Activated T-cell treated with anti-CD3 and anti-CD28 coated beads, Interleukin-2, amount 50 U/mL, for 1 hour (primary cell): ENCODE measurements around the gene ZNF154.
"Not testable (repeated sequence)": the region's sequence is repeated elsewhere in the genome, so short reads cannot be mapped to it uniquely, and the experiment has no call there.

Experiments used
- DNase-seq: peaks from one replicate; pipeline ENCODE4 v3.0.0-alpha.2; 2020

Gene ZNF154

DNA sequence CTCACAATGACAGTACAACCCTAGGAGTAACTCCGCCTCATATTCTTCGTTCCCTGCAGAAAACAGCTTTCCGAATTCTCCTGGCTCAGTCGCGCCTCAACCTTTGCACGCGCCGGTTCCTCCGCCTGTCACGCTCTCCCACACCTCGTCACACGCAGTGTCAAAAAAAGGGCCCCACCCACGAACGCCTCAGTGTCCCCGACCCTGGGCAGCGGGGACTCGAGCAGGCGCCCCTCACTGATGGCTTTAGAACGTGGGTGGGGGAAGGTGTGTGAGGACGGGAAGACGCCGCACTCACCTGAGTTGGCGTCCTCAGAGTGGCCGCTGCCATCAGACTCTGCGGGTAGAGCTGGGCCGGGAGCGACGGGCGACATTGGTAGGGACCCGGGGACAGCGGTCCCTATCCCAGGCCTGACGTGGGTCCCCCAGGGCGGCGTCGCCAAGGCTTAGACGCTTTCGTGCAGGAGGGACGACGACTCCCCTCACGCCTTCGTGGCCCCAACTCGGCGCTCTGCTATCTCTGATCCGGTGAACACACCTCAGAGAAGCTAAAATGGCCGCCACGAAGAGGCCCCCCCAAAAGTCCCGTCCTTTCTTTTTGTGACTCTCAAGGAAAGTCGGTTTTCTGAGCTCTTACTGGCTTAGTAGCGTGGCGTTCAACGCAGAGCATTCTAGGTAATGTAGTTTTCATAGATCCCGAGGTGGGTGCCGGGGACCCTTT is at the start of gene ZNF154:
Gene ZNF154, minus strand, starts transcription at position 564 of the 721 bp plus-strand sequence. Its CDS starts 233 bp downstream, at position 331.
- DNase-seq, result peak; percentile 42

DNA sequence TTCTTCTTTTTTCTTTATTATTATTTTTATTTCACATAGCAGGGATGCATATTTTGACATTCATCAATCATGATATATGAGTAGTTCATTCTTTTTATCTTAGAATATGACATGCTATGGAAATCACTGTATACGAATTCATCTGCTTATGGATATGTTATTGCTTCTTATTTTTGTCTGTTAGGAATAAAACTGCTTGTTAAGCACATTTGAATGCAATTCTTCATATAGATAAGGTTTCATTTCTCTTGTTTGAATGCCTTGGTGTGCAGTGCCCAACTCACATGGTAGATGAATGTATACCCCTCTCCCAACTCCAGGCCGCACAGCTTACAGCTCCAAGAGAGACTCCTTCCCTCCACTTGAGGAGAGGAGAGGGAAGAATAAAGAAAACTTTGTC is 48.9 kb upstream of the ZNF154 start:
- no peak for DNase-seq

DNA sequence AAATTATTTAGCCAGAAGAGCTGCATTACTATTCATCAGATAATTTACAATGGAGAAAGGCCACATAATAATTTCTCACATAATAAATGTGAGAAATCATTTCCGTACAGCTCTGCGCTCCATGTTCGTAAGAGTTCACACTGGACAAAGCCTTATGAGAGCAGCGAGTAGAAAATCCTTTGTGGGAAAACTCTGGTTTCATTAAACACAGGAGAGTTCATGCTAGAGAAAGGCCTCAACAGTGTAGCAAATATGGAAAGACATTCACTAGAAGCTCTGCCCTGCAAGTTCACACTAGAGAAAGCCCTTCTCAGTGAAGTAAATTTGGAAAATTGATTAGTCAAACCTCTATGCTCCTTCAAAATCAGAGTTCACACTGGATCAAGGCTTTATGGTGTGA is 46.0 kb upstream of the ZNF154 start:
- DNase-seq, result no peak

DNA sequence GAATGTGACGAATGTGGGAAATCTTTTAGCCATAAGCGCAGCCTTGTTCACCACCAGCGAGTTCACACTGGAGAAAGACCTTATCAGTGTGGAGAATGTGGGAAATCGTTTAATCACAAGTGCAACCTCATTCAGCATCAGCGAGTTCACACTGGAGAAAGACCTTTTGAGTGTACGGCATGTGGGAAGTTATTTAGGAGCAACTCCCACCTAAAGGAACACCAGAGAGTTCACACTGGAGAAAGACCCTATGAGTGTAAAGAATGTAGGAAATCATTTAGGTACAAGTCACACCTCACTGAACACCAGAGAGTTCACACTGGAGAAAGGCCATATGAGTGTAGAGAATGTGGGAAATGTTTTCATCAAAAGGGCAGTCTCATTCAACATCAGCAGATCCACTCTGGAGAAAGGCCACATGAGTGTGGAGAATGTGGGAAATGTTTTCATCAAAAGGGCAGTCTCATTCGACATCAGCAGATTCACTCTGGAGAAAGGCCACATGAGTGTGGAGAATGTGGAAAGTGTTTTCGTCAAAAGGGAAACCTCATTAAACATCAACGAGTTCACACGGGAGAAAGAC is 45.2 kb upstream of the ZNF154 start:
- no peak for DNase-seq

DNA sequence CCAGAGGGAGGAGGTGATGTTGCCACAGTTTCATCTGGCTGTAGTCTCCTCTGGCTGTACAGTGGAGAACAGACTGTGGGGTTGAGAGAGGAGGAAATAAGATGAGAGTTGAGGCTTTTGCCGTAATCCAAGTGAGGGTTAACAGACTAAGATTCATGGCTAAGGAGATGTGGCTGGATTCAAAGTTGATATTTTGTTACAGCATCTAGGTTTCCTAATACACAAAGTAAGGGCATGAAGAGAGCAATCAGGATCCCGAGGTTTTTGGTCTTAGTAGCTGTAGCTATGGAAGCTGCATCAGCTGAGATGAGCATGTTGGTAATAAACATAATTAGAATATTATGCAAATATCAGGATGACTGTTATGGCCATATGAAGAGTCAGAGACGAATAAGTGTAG is 39.0 kb upstream of the ZNF154 start:
- no peak for DNase-seq

DNA sequence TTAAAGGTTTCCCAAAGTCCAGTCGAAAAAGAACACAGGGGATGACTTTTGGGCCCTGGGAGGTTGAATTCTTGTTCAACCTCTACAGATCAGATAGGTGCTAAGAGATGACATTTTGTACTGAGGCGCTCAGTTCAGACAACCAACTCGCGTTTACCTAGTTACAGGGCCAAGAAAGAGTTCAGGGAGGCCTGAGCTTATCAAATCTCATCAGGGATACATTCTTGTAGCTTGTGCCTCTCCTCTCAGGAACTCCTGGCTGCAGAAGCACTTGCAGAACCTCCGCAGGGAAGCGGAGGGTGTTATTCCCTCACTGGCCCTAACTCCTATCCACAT is 38.4 kb upstream of the ZNF154 start:
- DNase-seq, result no peak

DNA sequence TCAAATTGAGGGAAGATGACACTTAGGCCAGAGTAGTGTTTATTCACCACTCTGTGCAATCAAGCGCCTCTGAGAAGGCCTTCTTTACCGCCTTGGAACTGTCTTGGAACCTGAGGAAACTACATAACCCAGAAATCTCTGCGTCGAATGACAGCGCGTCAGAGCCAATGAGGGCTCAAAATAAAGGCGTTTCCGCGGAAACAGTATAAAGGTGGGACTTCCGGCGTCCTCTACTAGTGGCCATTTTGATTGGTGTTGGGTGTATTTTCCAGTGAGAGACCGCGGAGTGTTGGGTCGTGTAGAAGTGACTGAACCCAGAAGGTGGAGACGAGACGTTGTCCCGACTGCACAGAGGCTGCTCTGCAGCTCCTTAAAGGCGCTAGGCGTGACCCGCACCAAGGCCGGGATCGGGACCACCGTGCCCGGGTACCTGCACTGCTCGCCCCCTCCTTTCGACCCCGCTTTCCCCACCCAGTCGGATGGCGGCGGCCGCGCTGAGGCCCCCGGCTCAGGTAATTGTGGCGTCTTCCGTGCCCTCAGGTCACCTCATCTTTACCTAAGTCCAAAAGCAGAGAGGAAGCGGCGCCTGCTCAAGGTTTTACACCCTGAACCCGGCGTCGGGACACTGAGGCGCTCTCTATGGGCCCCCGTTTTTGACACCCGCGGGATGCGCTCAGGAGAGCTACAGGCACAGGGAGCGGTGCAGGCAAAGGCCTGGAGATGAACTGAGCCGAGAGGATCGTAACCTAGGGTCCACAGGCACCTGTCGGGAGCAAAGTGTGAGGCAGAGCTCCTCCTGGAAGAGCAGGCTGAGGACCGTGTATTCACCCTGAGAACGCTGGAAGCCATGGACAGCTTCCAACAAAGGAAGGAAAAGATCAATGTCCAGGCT is 37.8 kb upstream of the ZNF154 start, which contains the start of gene ZNF776:
Gene ZNF776, plus strand, starts transcription at position 236 of the 892 bp plus-strand sequence. Its CDS starts 244 bp downstream, at position 480.
- peak; percentile 72 for DNase-seq

DNA sequence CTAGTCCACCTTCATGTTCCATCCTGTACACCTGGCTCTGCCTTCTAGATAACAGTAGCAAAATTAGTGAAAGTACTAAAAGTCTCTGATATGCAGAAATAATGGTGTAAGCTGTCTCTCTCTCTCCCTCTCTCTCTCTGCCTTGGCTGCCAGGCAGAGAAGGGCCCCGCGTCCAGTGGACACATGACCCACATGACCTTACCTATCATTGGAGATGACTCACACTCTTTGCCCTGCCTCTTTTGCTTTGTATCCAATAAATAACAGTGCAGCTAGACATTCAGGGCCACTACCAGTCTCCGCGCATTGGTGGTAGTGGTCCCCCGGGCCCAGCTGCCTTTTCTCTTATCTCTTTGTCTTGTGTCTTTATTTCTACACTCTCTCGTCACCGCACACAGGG is 29.8 kb upstream of the ZNF154 start:
- DNase-seq, result not testable (repeated sequence)

DNA sequence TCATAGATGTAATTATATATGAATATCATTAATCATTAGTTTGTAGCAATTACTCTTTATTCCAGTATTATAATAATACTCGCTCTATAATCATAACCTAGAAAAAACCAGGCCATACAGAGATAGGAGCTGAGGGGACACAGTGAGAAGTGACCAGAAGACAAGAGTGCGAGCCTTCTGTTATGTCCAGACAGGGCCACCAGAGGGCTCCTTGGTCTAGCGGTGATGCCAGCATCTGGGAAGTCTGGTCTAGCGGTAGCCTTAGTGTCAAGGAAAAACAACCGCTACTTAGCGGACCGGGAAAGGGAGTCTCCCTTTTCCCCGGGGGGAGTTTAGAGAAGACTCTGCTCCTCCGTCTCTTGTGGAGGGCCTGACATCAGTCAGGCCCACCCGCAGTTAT is 29.3 kb upstream of the ZNF154 start:
- DNase-seq, result peak; percentile 53

DNA sequence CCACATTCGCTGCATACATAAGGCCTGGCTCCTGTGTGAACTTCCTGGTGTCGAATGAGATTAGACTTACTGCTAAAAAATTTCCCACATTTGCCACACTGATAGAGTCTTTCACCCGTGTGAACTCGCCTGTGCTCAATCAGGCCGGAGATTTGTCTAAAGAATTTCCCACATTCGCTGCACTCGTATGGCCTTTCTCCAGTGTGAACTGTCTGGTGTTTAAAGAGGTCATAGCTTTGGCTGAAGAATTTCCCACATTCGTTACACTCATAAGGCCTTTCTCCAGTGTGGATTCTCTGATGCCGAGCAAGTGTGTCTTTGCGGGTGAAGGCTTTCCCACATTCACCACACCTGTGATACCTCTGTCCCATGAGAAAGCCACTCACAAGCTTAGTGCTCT is 11.9 kb upstream of the ZNF154 start:
- no peak for DNase-seq

DNA sequence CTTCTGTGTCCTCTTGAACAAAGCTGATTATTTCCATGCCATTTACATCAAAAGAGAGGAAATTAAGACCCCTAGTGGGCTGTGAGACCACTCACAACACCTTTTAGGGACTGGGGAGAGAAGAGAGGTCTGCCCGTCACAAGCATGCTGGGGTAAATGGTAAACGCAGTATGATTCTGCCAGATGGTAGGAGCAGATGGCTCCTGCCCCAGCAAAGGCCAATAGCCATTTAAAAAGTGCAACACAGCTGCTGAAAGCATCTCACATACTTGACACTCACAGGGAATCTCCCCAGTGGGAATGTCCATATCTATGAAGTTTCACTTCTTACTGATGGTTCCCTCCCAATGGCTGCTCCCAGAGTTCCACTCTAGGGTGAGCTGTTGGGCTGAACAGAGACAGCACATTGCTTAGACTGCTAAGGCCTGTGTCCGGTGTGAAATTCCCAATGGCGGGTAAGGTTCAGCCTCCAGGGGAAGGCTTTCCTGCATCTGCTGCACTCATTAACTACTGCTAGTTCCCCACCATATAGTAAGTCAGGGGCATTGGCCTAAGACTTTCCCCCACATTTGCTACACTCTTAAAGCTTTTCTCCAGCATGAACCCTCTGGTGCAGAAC is 11.0 kb upstream of the ZNF154 start:
- DNase-seq, result no peak

DNA sequence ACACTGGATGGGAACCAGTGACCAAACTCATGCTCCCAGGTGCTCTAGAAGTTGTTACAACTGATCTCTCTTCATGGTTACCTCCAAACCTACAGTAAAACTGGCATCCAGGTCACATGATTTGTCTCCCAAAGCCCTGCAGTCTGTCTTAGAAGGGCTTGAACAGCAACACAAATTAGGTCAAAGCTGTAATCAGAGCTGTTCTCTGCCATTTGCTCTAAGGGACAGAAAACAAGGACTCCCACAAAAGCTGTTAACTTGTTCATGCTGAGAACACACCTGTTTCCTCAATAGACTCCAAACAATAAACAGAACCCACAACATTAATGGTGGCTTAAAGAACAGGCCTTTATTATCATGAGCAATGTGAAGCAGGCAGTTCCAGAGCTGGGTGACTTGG is 10.4 kb upstream of the ZNF154 start:
- DNase-seq, result no peak

DNA sequence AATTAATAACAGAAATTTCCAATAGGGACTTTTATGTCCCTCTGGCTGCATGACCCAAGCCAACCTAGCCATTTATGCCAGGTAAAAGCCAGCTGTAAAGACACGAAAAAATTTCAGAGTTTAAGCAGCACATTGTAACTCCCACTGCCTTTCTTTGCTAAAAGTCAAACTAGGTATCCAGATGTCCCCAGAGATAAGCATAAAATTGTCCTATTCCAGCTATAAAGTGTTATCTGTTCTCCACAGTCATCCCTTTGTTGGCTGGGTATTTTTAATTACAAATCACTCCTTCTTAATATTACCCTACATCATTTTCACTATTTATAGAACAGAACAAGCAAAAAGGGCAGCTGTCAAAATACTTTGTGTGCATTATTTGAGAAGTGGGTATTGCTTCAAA is 3.2 kb upstream of the ZNF154 start:
- no peak for DNase-seq

DNA sequence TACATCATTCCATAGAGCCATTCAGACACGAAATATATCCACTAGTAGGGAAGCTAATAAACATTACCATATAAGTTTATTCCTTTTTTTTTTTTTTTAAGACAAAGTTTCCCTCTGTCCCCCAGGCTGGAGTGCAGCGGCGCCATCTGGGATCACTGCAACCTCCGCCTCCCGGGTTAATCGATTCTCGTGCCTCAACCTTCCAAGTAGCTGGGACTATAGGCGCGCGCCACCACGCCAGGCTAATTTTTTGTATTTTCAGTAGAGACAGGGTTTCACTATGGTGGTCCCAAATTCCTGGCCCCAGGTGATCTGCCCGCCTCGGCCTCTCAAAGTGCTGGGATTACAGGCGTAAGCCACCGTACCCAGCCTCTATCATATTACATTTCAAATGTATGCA is 612 bp upstream of the ZNF154 start:
- no peak for DNase-seq

DNA sequence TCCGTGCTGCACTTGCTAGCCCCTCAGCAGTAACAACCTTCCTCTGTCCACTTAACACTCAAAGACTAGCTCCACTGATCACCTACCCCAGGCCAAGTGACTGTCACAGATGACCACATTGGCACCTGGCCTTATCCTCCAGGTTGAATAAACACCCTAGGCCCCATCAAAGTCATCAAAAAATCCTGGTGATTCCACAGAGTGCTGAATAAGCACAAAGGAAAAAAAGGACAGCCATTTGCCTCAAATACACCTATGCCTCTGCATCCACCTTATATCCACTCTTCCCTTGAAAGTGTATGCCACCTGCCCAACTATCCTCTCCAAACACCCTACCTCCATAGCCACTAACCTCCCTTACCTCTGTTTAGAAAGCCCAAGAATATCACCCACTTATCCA is 2.7 kb downstream of the ZNF154 start:
- DNase-seq, result no peak

DNA sequence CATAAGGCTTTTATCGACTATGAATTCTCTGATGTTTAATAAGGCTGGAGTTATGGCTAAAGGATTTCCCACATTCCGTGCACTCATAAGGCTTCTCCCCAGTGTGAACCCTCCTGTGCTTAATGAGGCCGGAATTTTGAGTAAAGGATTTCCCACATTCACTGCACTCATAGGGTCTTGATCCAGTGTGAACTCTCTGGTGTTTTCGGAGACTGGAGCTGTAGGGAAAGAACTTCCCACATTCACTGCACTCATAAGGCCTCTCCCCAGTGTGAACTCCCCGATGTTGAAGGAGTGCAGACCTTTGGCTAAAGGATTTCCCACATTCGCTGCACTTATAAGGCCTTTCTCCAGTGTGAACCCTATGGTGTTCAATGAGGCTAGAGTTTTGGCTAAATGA is 7.4 kb downstream of the ZNF154 start:
- DNase-seq, result no peak

DNA sequence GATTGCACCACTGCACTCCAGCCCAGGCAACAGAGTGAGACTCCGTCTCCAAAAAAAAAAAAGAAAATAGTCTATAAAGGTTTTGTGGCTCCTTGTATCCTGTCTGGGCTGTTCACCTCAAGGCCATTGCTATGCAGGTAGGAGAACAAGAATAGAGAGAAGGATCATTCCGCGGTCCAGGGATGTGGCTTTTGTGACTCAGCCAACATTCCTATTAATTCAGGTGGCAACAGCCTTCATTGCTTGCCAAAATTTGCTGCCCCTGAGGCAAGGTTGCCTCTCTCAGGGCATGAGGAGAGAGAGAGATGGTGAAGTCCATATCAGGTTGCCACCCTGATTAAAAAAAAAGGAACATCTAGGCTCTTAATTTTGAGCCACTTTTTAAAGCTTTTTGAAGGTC is 19.3 kb downstream of the ZNF154 start:
- no peak for DNase-seq

DNA sequence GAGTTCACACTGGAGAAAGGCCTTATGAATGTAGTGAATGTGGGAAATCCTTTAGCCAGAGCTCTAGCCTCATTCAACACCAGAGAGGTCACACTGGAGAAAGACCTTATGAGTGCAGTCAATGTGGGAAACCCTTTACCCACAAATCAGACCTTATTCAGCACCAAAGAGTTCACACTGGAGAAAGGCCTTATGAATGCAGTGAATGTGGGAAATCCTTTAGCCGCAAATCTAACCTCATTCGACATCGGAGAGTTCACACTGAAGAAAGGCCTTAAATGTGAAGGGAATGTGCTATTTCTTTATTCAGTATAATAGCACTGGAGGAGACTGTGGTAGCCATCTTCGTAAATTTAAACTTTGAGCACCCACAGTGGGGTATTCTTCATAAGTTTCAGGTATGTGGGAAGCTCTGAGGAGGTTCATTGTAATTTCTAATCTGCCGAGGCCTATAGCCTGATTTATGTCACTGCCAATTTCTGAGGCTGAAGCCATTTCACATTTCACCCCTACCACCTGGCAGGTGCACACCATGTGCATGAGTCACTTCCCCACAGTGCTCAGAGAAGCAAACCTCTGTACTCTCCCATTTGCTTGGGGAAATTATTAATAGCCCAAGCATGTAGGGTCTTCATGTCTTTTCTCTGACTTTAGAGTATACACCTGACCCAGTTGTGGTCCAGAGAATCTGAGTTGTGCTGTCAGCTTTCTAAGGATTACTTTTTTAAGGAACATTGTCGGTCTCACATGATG is 20.8 kb downstream of the ZNF154 start:
- no peak for DNase-seq

DNA sequence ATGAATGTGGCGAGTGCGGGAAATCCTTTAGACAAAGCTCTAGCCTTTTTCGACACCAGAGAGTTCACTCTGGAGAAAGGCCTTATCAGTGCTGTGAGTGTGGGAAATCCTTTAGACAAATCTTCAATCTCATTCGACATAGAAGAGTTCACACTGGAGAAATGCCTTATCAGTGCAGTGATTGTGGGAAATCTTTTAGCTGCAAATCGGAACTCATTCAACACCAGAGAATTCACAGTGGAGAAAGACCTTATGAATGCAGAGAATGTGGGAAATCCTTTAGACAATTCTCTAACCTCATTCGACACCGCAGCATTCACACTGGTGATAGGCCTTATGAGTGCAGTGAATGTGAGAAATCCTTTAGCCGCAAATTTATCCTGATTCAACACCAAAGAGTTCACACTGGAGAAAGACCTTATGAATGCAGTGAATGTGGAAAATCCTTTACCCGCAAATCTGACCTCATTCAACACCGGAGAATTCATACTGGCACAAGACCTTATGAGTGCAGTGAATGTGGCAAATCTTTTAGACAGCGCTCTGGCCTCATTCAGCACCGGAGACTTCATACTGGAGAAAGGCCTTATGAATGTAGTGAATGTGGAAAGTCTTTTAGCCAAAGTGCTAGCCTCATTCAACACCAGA is 21.5 kb downstream of the ZNF154 start:
- no peak for DNase-seq

DNA sequence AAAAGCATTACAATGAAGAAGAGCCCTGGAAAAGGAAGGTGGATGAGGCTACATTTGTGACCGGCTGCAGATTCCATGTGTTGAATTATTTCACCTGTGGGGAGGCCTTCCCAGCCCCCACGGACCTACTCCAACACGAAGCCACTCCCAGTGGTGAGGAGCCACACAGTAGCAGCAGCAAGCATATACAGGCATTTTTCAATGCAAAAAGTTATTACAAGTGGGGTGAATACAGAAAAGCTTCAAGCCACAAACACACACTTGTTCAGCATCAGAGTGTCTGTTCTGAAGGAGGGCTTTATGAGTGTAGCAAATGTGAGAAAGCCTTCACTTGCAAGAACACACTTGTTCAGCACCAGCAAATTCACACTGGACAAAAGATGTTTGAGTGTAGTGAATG is 22.3 kb downstream of the ZNF154 start:
- DNase-seq, result no peak

DNA sequence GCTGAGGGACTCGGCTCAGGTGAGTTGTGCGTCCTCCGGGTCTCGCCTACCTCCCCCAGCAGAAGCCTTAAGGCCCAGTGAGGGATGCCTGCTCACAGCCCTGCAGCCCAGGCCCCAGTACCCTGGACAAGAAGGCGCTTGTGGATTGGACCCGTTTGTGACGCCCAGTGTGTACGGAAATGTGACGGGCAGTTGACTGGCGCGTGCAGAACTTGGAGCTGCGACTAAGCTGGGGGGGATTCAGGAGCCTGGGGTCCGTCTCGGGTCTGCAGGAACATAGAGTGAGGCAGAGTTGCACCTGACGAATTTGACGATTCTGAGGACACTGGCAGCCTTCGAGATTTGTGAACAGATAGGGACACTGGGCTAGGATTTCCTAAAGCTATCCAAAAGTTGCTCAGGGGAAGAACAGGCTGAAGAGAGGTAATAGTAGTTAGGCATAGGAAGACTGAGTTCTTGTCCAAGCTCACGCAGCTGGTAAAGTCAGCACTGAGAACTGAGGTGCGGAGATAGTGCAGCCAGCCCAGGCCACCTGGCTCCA is 26.7 kb downstream of the ZNF154 start:
- DNase-seq, result no peak

DNA sequence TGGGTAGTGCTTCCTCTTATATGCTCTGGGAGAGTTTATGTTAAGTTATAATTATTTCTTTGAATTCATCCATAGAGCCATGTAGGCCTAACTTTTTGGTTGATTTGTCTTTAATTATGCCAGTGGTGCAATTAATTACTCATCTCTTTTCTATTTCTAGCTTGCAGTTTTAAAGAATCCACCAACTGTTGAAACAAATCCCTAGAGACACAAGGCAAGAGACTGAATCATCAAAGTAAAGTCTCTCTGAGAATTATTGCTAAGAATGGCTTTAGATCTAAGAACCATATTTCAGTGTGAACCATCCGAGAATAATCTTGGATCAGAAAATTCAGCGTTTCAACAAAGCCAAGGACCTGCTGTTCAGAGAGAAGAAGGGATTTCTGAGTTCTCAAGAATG is 33.1 kb downstream of the ZNF154 start:
- DNase-seq, result no peak
